Activated naive CD4-positive, alpha-beta T cell treated with anti-CD3 and anti-CD28 coated beads, Interleukin-2, amount 10 ng/mL, durations not matched to agents 7 days and 5 days (primary cell): ENCODE data around the gene IGSF9.
"Not testable (repeated sequence)": the region's sequence is repeated elsewhere in the genome, so short reads cannot be mapped to it uniquely, and the experiment has no call there.

Experiments
- CTCF ChIA-PET: fragments of 350-600 bp; sonication (Branson Sonifier 250); formaldehyde crosslinking; loops from one replicate; lab custom pipeline; 2021; ENCODE audit warnings: antibody characterized with exemption; lab: Charles Lee
- DNase-seq: peaks from one replicate; pipeline ENCODE4 v3.0.0-alpha.2; 2020
- H3K27ac Mint-ChIP-seq: one replicate; pipeline ENCODE4 v1.8.0; 2021; ENCODE audit warnings: mild to moderate bottlenecking, moderate library complexity, mixed read lengths
- H3K27me3 Mint-ChIP-seq: one replicate; pipeline ENCODE4 v1.8.0; 2021; ENCODE audit warnings: mild to moderate bottlenecking, mixed read lengths
- H3K36me3 Mint-ChIP-seq: one replicate; pipeline ENCODE4 v1.8.0; 2021; ENCODE audit warnings: mixed read lengths
- H3K4me1 Mint-ChIP-seq: one replicate; pipeline ENCODE4 v1.8.0; 2021; ENCODE audit warnings: mixed read lengths
- H3K4me3 Mint-ChIP-seq: one replicate; pipeline ENCODE4 v1.8.0; 2021; ENCODE audit warnings: mild to moderate bottlenecking, moderate library complexity, mixed read lengths
- H3K9me3 Mint-ChIP-seq: one replicate; pipeline ENCODE4 v1.8.0; 2021; ENCODE audit warnings: mixed read lengths

The IGSF9 gene

DNA sequence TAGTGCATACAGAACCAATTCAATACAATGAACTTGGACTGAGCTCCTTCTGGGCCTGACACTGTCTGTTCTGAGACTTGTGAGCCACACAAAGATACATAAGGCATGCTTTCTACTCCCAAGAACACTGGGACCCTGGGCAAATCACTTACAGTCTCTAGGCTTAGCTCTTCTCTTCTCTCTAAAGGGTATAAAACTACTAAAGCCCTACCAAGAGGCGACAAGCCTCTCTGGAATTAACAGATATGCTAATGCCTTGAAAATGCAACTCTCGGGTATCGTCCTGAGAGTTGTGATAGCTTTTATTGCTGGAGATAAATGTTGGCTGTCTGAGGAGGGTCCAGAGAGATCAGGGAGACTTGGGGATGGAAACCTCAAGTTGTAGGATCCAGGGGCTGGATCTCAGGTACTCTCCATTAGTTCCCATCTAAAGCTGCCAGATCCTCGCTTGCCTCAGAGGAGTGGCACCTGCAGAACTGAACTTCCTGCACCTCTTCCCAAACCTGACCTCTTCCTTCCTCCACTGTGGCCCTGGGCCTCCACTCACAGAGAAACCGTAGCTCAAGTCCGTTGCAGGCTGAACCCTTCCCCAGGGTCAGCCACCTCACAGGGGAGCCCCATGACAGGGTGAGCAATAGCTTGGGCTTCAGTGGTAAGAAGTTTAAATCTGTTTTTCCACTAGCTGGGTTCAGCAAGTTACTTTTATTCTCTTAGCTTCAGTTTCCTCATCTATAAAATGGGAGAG lies 33.9 kb downstream of the IGSF9 start:
- DNase-seq, result peak; percentile 21
- H3K27ac Mint-ChIP-seq, result peak overlapping the region; percentile 88
- peaks cover 78% of the 10 kb centered on the region for H3K4me1 Mint-ChIP-seq
- peaks cover 28% of the 10 kb centered on the region for H3K36me3 Mint-ChIP-seq
- H3K4me3 Mint-ChIP-seq, result peak overlapping the region; percentile 24
- CTCF ChIA-PET, result interaction anchor here (0.9 kb wide), 1 partner anchor 25 kb away, joined by 4 read pairs; no protein-coding TSS in a partner anchor
- H3K27me3 Mint-ChIP-seq, result peaks cover 3% of the 10 kb centered on the region
- H3K9me3 Mint-ChIP-seq, result no peaks in the 10 kb centered on the region

DNA sequence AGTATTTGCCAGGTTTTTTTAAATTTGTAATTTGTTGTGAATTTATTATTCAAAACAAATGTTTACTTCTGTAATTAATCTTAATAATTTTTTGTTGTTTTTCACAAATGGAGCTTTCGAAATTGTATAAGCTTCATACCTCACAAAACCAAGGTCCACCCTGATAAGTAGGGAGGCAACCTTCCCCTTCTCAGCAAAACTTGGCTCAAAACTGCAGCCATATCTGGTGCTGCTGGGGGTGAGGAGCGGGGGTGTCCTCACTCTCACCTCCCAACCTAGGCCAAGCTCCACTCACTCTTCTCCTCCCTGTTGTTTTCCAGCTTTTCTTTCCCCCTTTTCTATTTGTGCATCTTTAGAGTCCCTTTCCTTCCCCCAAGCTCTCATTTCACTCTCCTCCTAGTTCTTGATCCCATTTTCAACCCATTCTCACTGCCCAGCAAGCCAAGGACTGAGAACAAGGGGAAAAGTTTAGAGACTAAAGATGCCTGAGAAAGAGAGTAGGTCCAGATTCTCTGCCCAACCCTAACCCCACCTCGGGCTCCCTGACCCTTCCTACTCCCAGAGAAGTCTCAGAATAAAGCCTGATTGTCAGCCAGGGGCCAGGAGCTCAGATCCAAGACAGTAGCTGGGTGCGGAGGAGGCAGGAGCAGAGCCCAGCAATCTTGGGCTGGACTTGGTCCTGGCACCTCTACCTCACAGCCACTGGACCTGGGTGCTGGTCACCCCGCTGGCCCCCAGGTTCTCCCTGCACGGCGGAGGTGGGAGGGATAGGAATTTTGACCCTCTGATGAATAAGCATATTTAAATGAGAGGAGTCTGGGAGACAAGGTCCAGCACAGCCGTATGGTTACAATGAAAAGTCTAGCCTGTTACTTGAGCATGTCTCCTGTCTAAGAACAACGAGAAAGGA lies 37.1 kb downstream of the IGSF9 start:
- H3K27ac Mint-ChIP-seq, result no peak overlapping the region
- peaks cover 3% of the 10 kb centered on the region for H3K27me3 Mint-ChIP-seq
- peak; percentile 11 for DNase-seq
- CTCF ChIA-PET, result interaction anchor here (0.8 to 2.3 kb wide), 3 partner anchors 14 to 128 kb away, joined by 3 to 6 read pairs (median 4); partner anchors contain the start of gene DUSP23
- H3K36me3 Mint-ChIP-seq, result peaks cover 5% of the 10 kb centered on the region
- H3K4me1 Mint-ChIP-seq, result peaks cover 56% of the 10 kb centered on the region
- no peak overlapping the region for H3K4me3 Mint-ChIP-seq
- H3K9me3 Mint-ChIP-seq, result no peaks in the 10 kb centered on the region

DNA sequence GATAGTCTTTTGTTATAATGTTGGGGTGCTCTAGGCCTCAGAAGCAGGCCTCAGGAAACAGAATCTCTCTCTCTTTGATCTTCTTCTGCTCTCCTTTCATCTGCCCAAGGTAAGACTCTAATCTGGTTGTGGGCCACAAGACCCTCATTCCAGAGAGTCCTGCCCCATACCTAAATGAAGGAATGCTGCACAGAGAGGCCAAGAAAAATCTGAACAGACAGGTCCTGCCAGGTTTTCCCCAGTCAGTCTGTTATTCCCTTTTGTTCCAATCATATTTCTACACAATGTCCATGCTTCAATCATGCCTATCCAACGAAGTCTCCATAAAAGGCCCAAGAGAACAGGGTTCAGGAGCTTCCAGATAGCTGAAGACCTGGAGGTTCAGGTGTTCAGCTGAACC lies 38.5 kb downstream of the IGSF9 start:
- Mint-ChIP-seq H3K27ac (no peak overlapping the region), H3K4me3 (no peak overlapping the region)
- CTCF ChIA-PET, result interaction anchor here (2.1 to 2.3 kb wide), 2 partner anchors 13 to 14 kb away, joined by 4 to 6 read pairs; no protein-coding TSS in a partner anchor

DNA sequence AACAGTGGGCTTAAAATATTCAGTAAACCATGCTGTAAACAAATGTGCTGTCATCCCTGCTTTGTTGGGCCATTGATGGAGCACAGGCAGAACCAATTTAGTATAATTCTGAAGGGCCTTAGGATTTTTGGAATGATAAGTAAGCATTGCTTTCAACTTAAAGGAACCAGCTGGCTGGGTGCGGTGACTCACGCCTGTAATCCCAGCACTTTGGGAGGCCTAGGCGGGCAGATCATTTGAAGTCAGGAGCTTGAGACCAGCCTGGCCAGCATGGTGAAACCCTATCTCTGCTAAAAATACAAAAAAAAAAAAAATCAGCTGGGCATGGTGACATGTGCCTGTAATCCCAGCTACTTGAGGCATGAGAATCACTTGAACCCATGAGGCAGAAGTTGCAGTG lies 41.4 kb downstream of the IGSF9 start:
- not testable (repeated sequence) for DNase-seq, H3K4me3 Mint-ChIP-seq, H3K27ac Mint-ChIP-seq, H3K9me3 Mint-ChIP-seq, H3K36me3 Mint-ChIP-seq
- H3K4me1 Mint-ChIP-seq, result peaks cover 18% of the 10 kb centered on the region
- peaks cover 21% of the 10 kb centered on the region for H3K27me3 Mint-ChIP-seq
- CTCF ChIA-PET, result interaction anchor here (0.6 to 0.9 kb wide), 2 partner anchors 12 to 451 kb away, joined by 3 read pairs; no protein-coding TSS in a partner anchor

More for the DNA sequence above, 38.5 kb downstream of the IGSF9 start:
- H3K27me3 Mint-ChIP-seq, result peaks cover 3% of the 10 kb centered on the region
- no peaks in the 10 kb centered on the region for H3K9me3 Mint-ChIP-seq
- peaks cover 5% of the 10 kb centered on the region for H3K36me3 Mint-ChIP-seq
- no peak for DNase-seq
- H3K4me1 Mint-ChIP-seq, result peaks cover 43% of the 10 kb centered on the region

DNA sequence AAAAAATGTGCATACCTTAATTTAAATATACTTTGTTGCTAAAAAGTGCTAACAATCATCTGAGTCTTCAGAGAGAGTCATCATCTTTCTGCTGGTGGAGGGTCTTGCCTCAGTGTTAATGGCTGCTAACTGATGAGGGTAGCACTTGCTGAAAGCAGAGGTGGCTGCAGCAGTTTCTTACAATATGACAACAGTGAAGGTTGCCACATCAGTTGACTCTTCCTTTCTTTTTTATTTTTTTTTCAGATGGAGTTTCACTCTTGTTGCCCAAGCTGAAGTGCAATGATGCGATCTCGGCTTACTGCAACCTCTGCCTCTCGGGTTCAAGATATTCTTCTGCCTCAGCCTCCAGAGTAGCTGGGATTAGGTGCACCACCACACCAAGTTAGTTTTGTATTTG lies 42.9 kb downstream of the IGSF9 start:
- Mint-ChIP-seq H3K36me3 (peaks cover 4% of the 10 kb centered on the region), H3K4me3 (no peak overlapping the region), H3K4me1 (peaks cover 9% of the 10 kb centered on the region), H3K27me3 (peaks cover 17% of the 10 kb centered on the region), H3K9me3 (no peaks in the 10 kb centered on the region), H3K27ac (no peak overlapping the region)
- CTCF ChIA-PET, result interaction anchor here (1.9 kb wide), 1 partner anchor 10 kb away, joined by 7 read pairs; no protein-coding TSS in a partner anchor
- DNase-seq, result no peak

DNA sequence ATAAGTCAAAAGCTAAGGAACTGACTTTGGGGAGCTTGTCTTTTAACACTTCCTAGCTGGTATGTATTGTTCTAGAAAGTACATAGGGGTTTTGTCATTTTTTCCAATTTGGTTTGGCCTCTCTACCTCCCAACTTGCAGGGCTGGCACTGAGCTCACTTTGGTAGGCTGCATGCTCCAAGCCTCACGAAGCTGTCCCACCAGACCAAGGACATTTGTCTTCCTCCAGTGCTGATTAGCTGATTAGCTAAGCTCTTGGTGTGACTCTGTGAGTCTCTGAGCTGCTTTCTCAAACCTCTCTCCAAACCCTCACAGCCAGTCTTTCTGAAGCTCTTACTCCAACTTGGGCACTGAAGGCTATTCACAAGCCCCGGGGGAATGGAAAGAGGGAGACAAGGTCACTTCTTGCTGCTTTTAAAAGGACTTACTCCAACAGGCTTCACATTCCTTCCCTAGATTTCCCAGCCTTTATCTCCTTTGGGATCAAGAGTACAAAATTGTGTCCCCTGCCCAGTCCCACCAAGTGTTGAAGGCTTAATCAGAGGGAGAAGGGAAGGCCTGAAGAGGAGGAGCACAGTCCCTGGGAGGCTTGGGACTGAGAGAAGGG lies 44.6 kb downstream of the IGSF9 start:
- CTCF ChIA-PET, result interaction anchor here (0.7 to 1.9 kb wide), 3 partner anchors 8 to 120 kb away, joined by 3 to 7 read pairs (median 3); partner anchors contain the start of gene DUSP23
- H3K27ac Mint-ChIP-seq, result no peak overlapping the region
- H3K4me1 Mint-ChIP-seq, result peaks cover 2% of the 10 kb centered on the region
- no peak for DNase-seq
- no peaks in the 10 kb centered on the region for H3K36me3 Mint-ChIP-seq
- peaks cover 27% of the 10 kb centered on the region for H3K27me3 Mint-ChIP-seq
- no peak overlapping the region for H3K4me3 Mint-ChIP-seq
- H3K9me3 Mint-ChIP-seq, result no peaks in the 10 kb centered on the region

DNA sequence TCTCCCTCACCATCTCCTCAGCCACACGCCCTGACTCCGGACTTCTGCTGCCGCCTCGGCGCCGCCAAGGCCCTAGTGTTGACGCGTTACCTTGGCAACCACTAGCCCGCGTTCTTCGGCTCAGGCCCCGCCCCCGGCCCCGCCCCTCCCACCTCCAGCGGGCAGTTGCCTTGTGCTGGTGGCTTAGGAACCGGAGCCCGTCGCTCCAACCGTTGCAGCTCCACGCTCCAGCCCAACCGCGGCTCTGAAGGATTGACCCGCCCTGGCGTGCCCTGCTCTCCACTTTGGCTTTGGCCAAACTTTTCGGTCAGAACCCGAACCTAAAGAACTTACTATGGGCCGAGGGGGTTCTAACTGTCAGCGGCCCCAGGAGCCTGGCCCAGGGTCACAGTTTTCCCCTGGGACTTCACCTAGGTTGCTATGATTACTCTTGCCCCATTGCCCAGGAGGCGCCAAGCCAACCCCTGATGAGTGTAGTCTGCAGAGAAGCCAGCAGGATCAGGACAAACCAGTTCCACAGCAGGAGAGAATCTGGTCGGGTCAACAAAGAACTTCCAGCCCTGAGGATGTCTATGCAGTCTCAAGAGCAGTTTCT lies 45.2 kb downstream of the IGSF9 start, which contains the start of gene CFAP45:
TSS of gene CFAP45 (minus strand) at position 80 of the 595 bp plus-strand sequence. CDS start at position 13, 67 bp downstream.
- CTCF ChIA-PET, result interaction anchor here (0.7 to 0.9 kb wide), 2 partner anchors 101 to 119 kb away, joined by 3 read pairs; partner anchors contain the start of gene DUSP23
- Mint-ChIP-seq H3K27ac (no peak within 1 kb of the TSS), H3K9me3 (no peaks in the 10 kb centered on the region)

DNA sequence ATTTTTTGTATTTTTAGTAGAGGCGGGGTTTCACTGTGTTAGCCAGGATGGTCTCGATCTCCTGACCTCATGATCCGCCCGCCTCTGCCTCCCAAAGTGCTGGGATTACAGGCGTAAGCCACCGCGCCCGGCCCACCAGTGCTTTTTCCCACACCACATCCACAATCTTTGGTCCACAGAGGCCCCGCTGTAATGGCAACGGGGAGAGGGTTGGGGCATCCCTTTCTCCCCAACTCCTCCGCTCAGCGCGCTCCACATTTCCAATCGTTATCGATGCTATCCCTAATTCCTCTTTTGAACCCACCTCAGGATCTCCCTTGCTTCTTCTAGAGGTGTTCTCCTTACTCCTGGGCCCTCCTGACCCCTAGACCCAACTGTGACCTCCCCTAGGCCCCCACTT lies 45.8 kb downstream of the IGSF9 start:
- H3K4me1 Mint-ChIP-seq, DNase-seq, CTCF ChIA-PET, H3K27ac Mint-ChIP-seq, H3K9me3 Mint-ChIP-seq, H3K4me3 Mint-ChIP-seq, H3K36me3 Mint-ChIP-seq: not testable (repeated sequence)
- H3K27me3 Mint-ChIP-seq, result peaks cover 34% of the 10 kb centered on the region

More for the DNA sequence above, 45.2 kb downstream of the IGSF9 start, which contains the start of gene CFAP45:
- peaks cover 2% of the 10 kb centered on the region for H3K4me1 Mint-ChIP-seq
- H3K4me3 Mint-ChIP-seq, result no peak within 1 kb of the TSS
- H3K36me3 Mint-ChIP-seq, result no peaks in the 10 kb centered on the region
- peaks cover 28% of the 10 kb centered on the region for H3K27me3 Mint-ChIP-seq
- DNase-seq, result peak; percentile 38

DNA sequence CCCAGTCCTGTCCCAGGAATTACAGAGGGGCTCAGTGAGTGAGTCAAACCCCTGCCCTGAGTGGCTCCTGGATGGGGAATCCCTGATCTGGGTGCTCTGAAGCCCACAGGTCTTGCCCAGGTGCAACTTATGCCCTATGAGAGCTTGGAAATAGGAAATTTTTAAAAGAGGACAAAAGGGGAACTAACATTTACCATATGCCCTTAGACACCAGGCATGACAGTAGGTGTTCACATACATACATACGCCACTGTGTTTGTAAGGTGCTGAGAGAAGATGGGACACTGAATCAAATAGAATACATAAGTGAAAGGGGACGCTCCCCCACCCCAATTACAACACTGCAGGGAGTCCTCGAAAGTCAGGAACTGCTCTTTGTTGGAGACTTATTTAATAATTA lies 46.9 kb downstream of the IGSF9 start:
- DNase-seq, result no peak
- Mint-ChIP-seq H3K9me3 (no peaks in the 10 kb centered on the region), H3K4me1 (peaks cover 2% of the 10 kb centered on the region), H3K27ac (no peak overlapping the region), H3K36me3 (no peaks in the 10 kb centered on the region), H3K4me3 (no peak overlapping the region), H3K27me3 (peaks cover 35% of the 10 kb centered on the region)
- CTCF ChIA-PET, result interaction anchor here (1.9 kb wide), 1 partner anchor 99 kb away, joined by 4 read pairs; no protein-coding TSS in a partner anchor

DNA sequence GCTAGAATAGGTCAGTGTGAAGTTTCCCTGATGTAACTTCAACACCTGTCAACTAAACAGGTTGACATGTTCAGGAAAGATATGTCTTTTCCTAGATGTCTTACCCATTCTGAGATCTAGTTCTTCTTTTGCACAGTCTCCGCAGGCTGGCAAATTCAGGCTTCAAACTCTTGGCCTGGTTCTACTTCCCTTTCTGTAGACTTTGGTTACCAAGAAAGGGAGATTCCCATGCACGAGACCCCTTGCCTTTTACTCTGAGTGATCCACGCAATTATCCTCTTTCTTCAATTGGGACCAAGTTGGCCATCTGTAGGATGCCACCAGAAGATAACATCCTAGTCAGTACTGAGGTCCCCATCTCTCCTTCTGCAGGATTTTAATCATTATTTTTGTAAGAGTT lies 47.5 kb downstream of the IGSF9 start:
- CTCF ChIA-PET, result interaction anchor here (1.9 kb wide), 1 partner anchor 99 kb away, joined by 4 read pairs; no protein-coding TSS in a partner anchor
- H3K4me3 Mint-ChIP-seq, result no peak overlapping the region
- no peaks in the 10 kb centered on the region for H3K9me3 Mint-ChIP-seq
- peaks cover 2% of the 10 kb centered on the region for H3K4me1 Mint-ChIP-seq
- H3K36me3 Mint-ChIP-seq, result no peaks in the 10 kb centered on the region
- no peak overlapping the region for H3K27ac Mint-ChIP-seq
- H3K27me3 Mint-ChIP-seq, result peaks cover 40% of the 10 kb centered on the region
- DNase-seq, result no peak

DNA sequence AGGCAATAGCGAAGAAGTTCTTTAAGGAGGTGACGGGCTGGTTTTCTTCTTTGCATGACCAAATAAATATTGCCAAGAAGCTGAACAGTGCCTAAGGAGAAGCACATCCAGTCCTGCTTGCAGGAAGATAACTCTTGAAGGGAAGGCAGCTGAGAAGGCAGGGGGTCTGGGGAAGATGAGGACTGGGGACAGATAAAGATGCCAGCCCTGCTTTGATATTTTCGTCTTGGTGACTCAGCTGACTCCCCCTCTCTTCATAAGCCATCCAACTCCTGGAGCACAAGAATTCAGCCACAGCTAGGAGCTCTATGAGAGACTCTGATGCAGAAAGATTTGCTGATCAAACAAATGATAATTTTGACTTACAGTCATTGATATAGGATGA lies 48.9 kb downstream of the IGSF9 start:
- H3K4me1 Mint-ChIP-seq, result peaks cover 5% of the 10 kb centered on the region
- H3K27ac Mint-ChIP-seq, result no peak overlapping the region
- H3K27me3 Mint-ChIP-seq, result peaks cover 44% of the 10 kb centered on the region
- CTCF ChIA-PET, result interaction anchor here (6.3 to 13.0 kb wide), 2 partner anchors 97 to 110 kb away, joined by 151 to 430 read pairs; partner anchors contain the start of gene FCRL6
- no peaks in the 10 kb centered on the region for H3K9me3 Mint-ChIP-seq
- DNase-seq, result no peak
- no peak overlapping the region for H3K4me3 Mint-ChIP-seq
- no peaks in the 10 kb centered on the region for H3K36me3 Mint-ChIP-seq

DNA sequence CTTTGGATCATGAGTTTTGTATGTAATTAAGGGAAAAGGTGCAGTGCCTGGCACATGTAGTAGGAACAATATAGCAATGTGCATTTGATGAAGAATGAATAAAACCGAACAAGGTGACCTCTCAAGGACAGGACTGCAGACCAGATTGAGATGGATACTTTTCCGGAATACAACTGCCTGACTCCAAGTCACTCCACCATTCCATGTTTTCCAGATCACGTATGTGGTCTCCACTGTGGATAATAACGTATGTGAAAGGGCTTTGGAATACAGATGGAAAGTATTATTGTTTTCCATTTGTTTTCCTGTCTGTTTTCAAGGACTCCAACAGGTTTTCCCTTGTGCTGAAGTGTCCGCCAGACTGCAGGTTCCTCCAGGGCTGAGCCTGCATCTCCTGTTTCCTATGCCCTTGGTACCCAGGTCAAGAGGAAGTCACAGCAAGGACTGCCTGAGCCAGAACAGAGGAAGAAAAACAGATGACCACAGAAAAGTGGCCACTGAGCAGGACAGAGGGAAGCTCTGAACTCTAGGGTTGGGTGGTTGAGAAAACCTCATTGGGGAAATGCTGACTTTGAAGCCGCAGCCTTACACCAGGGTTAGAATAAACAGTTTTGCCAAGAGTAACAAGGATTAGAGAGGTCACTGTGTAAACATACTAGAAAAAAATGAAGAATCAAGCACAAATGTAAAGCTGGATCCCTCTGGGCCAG lies 49.4 kb downstream of the IGSF9 start:
- Mint-ChIP-seq H3K36me3 (no peaks in the 10 kb centered on the region), H3K4me1 (peaks cover 7% of the 10 kb centered on the region), H3K9me3 (no peaks in the 10 kb centered on the region), H3K27me3 (peaks cover 43% of the 10 kb centered on the region), H3K27ac (no peak overlapping the region), H3K4me3 (no peak overlapping the region)
- no peak for DNase-seq
- CTCF ChIA-PET, result interaction anchor here (6.2 to 13.0 kb wide), 3 partner anchors 27 to 110 kb away, joined by 42 to 430 read pairs (median 151); partner anchors contain the start of genes FCRL6 and TAGLN2
